ENCODE data around the gene IFIH1.

IFIH1 gene

DNA sequence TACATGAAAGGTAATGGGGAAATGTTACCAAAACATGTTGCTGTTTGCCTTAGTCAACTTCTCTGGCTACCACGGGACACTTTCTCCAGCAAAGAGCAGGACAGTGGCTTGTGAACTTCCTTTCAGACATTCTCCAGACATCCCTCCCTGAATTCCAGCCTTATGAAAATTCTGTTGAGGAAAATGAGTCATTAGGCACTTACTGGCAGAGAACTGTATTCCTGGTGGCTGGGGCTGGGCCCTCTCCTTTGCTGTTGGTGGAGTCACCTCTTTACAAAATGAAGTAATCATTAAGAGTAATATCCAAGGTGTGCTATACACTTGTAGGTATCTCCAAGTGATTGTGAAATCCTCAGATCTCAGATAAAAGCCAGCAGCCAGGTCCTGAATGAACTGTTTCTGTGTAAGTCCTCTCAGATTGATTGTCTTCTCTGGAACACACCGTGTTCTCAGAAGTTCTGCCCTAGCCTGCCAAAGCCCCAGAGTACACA is 73.9 kb downstream of the IFIH1 start:
- peaks cover 5% of the 10 kb centered on the region for H3K4me1 Mint-ChIP-seq
- H3K4me3 Mint-ChIP-seq = no peak overlapping the region
- no peaks in the 10 kb centered on the region for H3K36me3 Mint-ChIP-seq (ENCODE audit: low read depth)
- DNase-seq = no peak
- no peak overlapping the region for H3K27ac Mint-ChIP-seq
- TF ChIP-seq, protein P1, sequence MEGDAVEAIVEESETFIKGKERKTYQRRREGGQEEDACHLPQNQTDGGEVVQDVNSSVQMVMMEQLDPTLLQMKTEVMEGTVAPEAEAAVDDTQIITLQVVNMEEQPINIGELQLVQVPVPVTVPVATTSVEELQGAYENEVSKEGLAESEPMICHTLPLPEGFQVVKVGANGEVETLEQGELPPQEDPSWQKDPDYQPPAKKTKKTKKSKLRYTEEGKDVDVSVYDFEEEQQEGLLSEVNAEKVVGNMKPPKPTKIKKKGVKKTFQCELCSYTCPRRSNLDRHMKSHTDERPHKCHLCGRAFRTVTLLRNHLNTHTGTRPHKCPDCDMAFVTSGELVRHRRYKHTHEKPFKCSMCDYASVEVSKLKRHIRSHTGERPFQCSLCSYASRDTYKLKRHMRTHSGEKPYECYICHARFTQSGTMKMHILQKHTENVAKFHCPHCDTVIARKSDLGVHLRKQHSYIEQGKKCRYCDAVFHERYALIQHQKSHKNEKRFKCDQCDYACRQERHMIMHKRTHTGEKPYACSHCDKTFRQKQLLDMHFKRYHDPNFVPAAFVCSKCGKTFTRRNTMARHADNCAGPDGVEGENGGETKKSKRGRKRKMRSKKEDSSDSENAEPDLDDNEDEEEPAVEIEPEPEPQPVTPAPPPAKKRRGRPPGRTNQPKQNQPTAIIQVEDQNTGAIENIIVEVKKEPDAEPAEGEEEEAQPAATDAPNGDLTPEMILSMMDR (IDR thresholded peaks at IDR 0.05) = no peak
- H3K27me3 Mint-ChIP-seq (ENCODE audit: low read depth, poor library complexity) = peaks cover under 1% of the 10 kb centered on the region
- H3K9me3 Mint-ChIP-seq = no peaks in the 10 kb centered on the region

DNA sequence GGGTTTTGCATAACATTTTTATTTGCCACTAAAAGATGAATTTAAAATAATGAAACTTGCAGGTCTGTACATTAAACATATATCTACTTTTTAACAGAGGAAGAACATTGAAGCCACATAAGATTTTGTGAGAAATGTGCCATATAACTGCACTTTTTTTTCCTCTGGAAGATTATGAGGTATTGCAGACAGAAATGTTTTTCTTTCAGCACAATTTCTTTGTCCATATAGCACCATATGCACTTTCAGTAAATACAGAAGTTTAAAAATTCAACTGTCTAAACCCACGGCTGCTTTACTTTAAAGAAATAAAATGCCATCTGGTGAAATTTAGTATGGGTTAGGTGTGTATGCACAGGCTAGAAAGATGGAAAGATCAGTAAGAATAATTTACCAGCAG is 74.8 kb downstream of the IFIH1 start:
- Mint-ChIP-seq H3K36me3 (ENCODE audit: low read depth) (no peaks in the 10 kb centered on the region), H3K27me3 (ENCODE audit: low read depth, poor library complexity) (peaks cover 6% of the 10 kb centered on the region), H3K4me1 (peaks cover 5% of the 10 kb centered on the region), H3K4me3 (no peak overlapping the region), H3K9me3 (no peaks in the 10 kb centered on the region), H3K27ac (no peak overlapping the region)
- DNase-seq = no peak
- TF ChIP-seq, protein P1 (IDR thresholded peaks at IDR 0.05) = no peak

DNA sequence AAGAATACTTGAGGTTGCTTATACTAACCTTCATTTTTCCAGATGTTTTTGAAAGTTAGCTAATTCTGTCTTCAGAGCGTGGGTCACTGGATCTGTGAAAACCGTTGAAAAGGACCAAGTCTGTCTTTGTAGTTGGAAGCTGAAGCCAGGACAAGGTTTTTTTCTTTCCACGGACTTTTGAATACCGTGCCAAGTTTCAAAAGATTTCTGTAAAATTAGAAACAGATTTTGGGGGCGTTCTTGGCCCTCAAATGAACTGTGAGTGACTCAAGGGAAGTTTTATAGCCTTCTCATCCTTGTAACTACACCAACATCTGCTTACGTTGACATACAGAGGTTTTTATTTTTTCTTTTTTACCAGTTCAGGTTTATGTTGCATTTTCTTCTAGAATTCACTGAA is 75.2 kb downstream of the IFIH1 start, which contains the start of gene FAP:
TSS of gene FAP (minus strand) at position 152 of the 400 bp plus-strand sequence. CDS start at position 34, 118 bp downstream.
- H3K9me3 Mint-ChIP-seq = no peaks in the 10 kb centered on the region
- H3K4me1 Mint-ChIP-seq = peaks cover 5% of the 10 kb centered on the region
- no peaks in the 10 kb centered on the region for H3K36me3 Mint-ChIP-seq (ENCODE audit: low read depth)
- H3K4me3 Mint-ChIP-seq = peak within 1 kb of the TSS; percentile 58
- peaks cover 6% of the 10 kb centered on the region for H3K27me3 Mint-ChIP-seq (ENCODE audit: low read depth, poor library complexity)
- no peak for DNase-seq
- H3K27ac Mint-ChIP-seq = no peak within 1 kb of the TSS
- TF ChIP-seq, protein P1 (IDR thresholded peaks at IDR 0.05) = no peak

DNA sequence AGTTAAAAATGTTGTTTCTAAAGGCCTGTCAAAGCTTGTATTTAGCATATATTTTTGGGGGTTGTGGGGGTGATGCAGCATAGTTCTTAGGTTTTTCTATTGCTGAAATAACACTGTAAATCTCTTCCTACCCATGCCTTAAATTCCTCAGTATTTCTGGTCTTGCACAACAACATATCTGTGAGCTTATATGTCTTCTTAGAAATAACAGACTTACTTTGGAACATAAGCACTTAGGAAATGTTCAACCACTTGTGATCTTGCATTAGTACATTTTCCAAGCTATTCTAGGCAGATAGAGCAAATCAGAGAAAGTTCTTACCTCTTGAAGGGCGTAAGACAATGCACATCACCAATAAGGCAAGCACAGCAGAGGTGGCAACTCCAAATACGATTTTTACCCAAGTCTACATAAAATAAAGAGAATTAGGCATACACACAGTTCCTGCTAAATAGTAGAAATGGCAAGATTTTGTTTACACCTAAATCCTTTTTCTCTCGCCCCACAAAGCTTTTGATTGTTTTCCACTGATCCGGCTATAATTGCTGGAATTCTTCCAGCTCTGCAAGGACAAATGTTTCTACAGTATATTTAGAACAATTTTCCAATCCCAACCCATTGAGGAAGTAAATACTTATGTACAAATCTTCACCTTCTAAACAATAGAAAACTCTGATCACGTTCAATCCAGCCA is 75.8 kb downstream of the IFIH1 start:
- Mint-ChIP-seq H3K36me3 (ENCODE audit: low read depth) (no peaks in the 10 kb centered on the region), H3K27ac (no peak overlapping the region), H3K9me3 (no peaks in the 10 kb centered on the region), H3K4me1 (peaks cover 5% of the 10 kb centered on the region), H3K4me3 (peak overlapping the region; percentile 58), H3K27me3 (ENCODE audit: low read depth, poor library complexity) (peaks cover 6% of the 10 kb centered on the region)
- no peak for DNase-seq
- TF ChIP-seq, protein P1 (IDR thresholded peaks at IDR 0.05) = no peak

DNA sequence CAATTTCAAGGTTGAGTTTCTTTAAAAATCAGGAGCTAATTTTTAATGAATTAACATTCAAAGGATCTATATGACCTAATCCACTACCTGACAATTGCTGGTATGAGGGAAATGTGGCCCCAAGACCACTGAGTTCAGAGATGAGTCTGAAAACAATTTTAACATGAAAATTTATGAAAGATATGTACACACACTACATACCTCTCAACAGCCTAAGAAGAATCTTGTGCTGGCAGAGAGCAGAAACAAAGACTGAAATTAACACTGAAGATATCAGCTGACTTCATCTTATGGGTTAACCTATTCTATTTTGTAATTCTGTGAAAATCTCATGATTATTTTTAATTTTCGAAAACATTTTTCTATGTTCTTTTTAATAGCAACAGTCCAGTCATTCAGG is 76.9 kb downstream of the IFIH1 start:
- H3K4me3 Mint-ChIP-seq = no peak overlapping the region
- no peak overlapping the region for H3K27ac Mint-ChIP-seq
- H3K4me1 Mint-ChIP-seq = peaks cover 5% of the 10 kb centered on the region
- no peaks in the 10 kb centered on the region for H3K9me3 Mint-ChIP-seq
- no peaks in the 10 kb centered on the region for H3K36me3 Mint-ChIP-seq (ENCODE audit: low read depth)
- DNase-seq = no peak
- TF ChIP-seq, protein P1 (IDR thresholded peaks at IDR 0.05) = no peak
- peaks cover 6% of the 10 kb centered on the region for H3K27me3 Mint-ChIP-seq (ENCODE audit: low read depth, poor library complexity)
